CD4-positive, alpha-beta T cell treated with Interleukin-17A for 4 hours (primary cell): ENCODE measurements around the gene DLG4.
"Not testable (repeated sequence)": the region's sequence is repeated elsewhere in the genome, so short reads cannot be mapped to it uniquely, and the experiment has no call there.

Experiments used
- DNase-seq: peaks from one replicate; pipeline ENCODE4 v3.0.0-alpha.2; 2020; ENCODE audit warnings: mixed read lengths

The DLG4 gene

GRCh38 chr17:7179317-7180254 lies 40.0 kb downstream of the DLG4 start, which contains the start of gene ASGR1:
TSS of gene ASGR1 (minus strand) at chr17:7179370. CDS start at chr17:7178563, 807 bp downstream.
- DNase-seq, result no peak

- DNase-seq, result no peak
Measured at GRCh38 chr17:7178973-7179316, 40.7 kb downstream of the DLG4 start.

- DNase-seq, result peak; percentile 7
Measured at GRCh38 chr17:7177954-7178477, 41.6 kb downstream of the DLG4 start.

- peak; percentile 75 for DNase-seq
Measured at GRCh38 chr17:7177191-7177953, 42.3 kb downstream of the DLG4 start.

- DNase-seq, result no peak
Measured at GRCh38 chr17:7176841-7177190, 42.8 kb downstream of the DLG4 start.

GRCh38 chr17:7176107-7176840 lies 43.4 kb downstream of the DLG4 start:
- no peak for DNase-seq

GRCh38 chr17:7175330-7175733 lies 44.3 kb downstream of the DLG4 start:
- DNase-seq, result no peak

- DNase-seq, result no peak
Measured at GRCh38 chr17:7174603-7175326, 44.9 kb downstream of the DLG4 start.

- peak; percentile 59 for DNase-seq
Measured at GRCh38 chr17:7173687-7174602, 45.7 kb downstream of the DLG4 start.

- not testable (repeated sequence) for DNase-seq
Measured at GRCh38 chr17:7172522-7173191, 47.0 kb downstream of the DLG4 start.

- DNase-seq, result not testable (repeated sequence)
Measured at GRCh38 chr17:7169565-7169908, 50.1 kb downstream of the DLG4 start.

- DNase-seq, result not testable (repeated sequence)
Measured at GRCh38 chr17:7168841-7169564, 50.6 kb downstream of the DLG4 start.

- no peak for DNase-seq
Measured at GRCh38 chr17:7167832-7168231, 51.8 kb downstream of the DLG4 start.

- DNase-seq, result no peak
Measured at GRCh38 chr17:7166873-7167272, 52.8 kb downstream of the DLG4 start.

- not testable (repeated sequence) for DNase-seq
Measured at GRCh38 chr17:7159571-7159970, 60.1 kb downstream of the DLG4 start.

- DNase-seq, result not testable (repeated sequence)
Measured at GRCh38 chr17:7158424-7158823, 61.2 kb downstream of the DLG4 start.

GRCh38 chr17:7156342-7156940 lies 63.2 kb downstream of the DLG4 start:
- no peak for DNase-seq

GRCh38 chr17:7147772-7148171 lies 71.9 kb downstream of the DLG4 start:
- no peak for DNase-seq

GRCh38 chr17:7146115-7146514 lies 73.5 kb downstream of the DLG4 start:
- DNase-seq, result no peak
